GM12875 (cell line): ENCODE data around the gene OR13A1.
"Not testable (repeated sequence)": the region's sequence is repeated elsewhere in the genome, so short reads cannot be mapped to it uniquely, and the experiment has no call there.

Source experiments
- H3K4me3 ChIP-seq: one replicate; pipeline ENCODE4 v1.5.1; 2011; ENCODE audit warnings: low read depth, low read length, control low read depth
- TF ChIP-seq, protein P1 (sequence below): IDR thresholded peaks from 2 replicates; pipeline ENCODE4 v1.5.1; 2011; ENCODE audit warnings: low read depth, mild to moderate bottlenecking, control low read depth, inconsistent platforms, low read length, moderate library complexity, borderline replicate concordance; ENCODE audit not compliant: insufficient read depth

OR13A1 gene

GRCh38 chr10:45294681-45295080 is 20.7 kb downstream of the OR13A1 start:
- TF ChIP-seq, protein P1, sequence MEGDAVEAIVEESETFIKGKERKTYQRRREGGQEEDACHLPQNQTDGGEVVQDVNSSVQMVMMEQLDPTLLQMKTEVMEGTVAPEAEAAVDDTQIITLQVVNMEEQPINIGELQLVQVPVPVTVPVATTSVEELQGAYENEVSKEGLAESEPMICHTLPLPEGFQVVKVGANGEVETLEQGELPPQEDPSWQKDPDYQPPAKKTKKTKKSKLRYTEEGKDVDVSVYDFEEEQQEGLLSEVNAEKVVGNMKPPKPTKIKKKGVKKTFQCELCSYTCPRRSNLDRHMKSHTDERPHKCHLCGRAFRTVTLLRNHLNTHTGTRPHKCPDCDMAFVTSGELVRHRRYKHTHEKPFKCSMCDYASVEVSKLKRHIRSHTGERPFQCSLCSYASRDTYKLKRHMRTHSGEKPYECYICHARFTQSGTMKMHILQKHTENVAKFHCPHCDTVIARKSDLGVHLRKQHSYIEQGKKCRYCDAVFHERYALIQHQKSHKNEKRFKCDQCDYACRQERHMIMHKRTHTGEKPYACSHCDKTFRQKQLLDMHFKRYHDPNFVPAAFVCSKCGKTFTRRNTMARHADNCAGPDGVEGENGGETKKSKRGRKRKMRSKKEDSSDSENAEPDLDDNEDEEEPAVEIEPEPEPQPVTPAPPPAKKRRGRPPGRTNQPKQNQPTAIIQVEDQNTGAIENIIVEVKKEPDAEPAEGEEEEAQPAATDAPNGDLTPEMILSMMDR = no peak
- no peak overlapping the region for H3K4me3 ChIP-seq

GRCh38 chr10:45286980-45287379 is 28.4 kb downstream of the OR13A1 start:
- H3K4me3 ChIP-seq = no peak overlapping the region
- TF ChIP-seq, protein P1 = no peak

DNA sequence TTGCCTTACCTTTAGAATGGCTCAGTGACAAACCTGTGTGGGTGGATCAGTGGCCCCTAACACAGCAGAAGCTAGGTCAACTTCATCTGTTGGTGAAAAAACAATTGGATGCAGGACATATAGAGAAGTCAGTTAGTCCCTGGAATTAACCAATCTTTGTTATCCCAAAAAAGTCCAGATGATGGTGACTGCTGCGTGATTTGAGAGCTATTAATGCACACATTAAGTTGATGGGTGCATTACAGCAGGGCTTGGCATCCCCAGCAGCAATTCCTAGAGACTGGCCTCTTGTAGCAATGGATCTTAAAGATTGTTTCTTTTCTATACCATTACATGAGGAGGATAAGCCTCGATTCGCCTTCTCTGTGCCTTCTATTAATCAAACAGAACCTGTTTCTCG is 33.3 kb downstream of the OR13A1 start:
- TF ChIP-seq, protein P1 = no peak
- no peak overlapping the region for H3K4me3 ChIP-seq

DNA sequence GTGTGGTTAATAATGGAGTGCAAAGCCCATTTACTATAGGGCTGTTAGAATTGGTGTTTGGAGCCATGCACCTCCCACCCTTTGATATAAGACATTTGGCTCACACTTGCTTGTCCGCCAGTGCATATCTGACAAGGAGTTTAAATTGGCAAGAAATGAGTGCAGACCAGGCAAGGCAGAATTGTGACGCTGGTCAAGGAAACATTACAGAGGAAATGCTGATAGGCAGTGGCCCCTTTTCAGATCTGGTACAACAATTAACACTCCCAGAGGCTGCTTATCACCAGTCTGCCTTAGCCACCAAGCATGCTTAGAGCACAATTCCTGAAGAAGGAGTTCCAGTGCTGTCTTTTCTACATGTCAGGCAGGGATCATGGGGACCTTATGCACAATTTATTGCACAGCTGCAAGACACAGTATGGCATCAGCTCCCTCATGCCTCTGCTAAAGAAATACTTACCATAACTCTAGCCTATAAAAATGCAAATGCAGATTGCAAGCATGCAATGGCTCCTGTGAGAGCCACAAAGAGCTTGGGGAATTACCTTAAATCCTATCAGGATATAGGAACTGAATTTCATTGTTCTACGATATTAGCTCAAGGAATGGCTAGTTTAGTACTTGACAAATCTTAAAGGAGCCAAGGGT is 35.2 kb downstream of the OR13A1 start:
- TF ChIP-seq, protein P1 = no peak
- no peak overlapping the region for H3K4me3 ChIP-seq

DNA sequence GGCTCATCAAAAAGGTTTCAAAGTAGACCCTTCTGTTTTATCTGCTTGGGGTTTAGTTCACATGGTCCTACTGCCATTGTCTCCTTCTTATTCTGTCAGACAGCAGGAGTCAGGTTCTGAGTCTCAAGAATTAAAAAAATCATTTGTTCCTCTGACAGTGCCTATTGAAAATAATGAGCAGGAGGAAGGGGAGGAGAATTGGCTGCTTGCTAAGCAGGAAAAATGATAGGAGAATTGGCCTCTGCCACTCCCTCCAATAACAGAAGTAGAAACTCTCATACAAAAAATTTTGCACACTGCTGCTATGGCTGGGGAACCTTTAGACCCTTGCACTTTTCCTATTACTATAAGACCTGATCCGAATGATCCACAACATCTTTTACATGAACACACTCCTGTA is 35.7 kb downstream of the OR13A1 start:
- TF ChIP-seq, protein P1 = no peak
- no peak overlapping the region for H3K4me3 ChIP-seq

DNA sequence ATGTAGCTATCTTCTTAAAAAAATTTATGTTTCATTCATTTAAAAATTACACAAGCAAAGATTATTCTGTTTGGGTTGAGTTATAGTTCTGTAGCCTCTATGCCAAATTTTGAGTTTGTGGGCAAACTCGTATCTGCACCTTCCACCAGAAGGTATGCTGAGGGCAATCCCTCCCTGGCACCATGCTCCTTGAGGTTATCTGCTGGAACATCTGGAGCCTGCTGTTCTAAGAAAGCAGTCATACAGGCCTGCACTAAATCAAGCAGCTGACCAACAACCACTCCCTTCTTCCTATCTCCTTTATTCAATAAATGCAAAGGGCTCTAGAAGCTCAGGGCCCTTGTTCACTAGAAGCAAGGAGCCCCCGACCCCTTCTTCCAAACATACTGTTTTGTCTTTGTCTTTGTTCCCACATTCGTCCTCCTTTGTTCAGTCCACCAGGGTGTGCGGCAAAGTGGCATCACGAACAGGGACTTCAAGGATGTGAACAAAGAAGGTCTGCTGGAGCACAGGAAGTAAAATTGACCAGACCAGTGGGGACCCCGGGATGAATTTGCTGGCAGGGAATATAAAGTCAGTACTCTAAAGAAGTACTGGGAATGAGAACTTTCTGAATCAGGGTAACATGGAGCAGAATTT is 36.4 kb downstream of the OR13A1 start:
- no peak overlapping the region for H3K4me3 ChIP-seq
- TF ChIP-seq, protein P1 = no peak

DNA sequence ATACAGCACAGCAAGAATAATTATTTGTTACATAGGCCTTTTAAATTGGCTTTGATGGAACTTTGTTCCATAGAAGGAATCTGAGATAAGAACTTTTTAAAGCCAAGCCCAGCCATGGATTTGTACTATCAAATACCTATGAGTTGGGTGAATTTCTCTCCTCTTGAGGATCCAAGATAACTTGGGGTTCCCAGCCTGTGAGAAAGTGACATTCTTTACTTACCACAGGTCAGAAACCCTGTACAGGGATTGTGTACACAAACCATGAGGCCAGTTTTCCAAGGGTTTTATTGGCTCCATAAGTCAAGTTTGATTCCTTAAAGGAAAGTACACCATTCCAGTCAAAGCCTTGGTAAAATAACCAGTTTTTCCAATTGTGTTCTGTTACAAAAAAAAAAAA is 39.3 kb downstream of the OR13A1 start:
- not testable (repeated sequence) for H3K4me3 ChIP-seq
